Measurements from ENCODE around the gene ASIC1. TPM values are rescaled to one million over a fixed set of nuclear protein-coding genes. Genes with fewer than 3 reads are reported as not detected.

The ASIC1 gene
- total and polyA plus RNA-seq, 2 donors from 2014 or later: 0.99 to 1.6 TPM

DNA sequence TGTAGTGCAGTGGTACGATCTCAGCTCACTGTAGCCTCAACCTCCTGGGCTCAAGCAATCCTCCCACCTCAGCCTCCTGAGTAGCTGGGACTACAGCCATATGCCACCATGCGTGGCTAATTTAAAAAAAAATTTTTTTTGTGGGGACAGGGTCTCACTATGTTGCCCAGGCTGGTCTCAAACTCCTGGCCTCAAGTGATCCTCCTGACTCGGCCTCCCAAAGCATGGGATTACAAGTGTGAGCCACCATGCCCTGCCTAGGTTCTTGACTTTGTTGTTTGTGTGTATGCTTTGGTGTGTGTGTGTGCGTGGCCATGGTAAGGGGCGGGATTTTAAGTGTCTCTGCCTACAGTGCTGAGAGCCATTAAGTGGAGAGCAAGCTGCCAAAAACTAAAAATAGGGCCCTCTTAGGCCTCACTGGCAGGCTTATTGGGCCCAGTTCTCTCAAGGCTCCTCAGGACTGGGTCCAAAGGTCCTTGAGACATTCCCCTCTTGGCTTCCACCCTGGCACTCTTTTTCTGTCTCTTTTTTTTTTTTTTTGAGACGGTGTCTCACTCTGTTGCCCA is 59.7 kb downstream of the ASIC1 start:
- intact Hi-C loops (cut with DNase I): no loop called here
- no peak overlapping the region for H3K27ac ChIP-seq (ENCODE audit: low read depth in 2 of 2, low read length in 2 of 2)
- peaks cover 6 to 23% (median 9%) of the 10 kb centered on the region in 3 donors for H3K36me3 ChIP-seq (ENCODE audit: control insufficient read depth in 2 of 3, insufficient read depth in 3 of 3, low read length in 3 of 3)
- DNase-seq (no peak), FAIRE-seq (no peak)
- TF ChIP-seq, protein P1, sequence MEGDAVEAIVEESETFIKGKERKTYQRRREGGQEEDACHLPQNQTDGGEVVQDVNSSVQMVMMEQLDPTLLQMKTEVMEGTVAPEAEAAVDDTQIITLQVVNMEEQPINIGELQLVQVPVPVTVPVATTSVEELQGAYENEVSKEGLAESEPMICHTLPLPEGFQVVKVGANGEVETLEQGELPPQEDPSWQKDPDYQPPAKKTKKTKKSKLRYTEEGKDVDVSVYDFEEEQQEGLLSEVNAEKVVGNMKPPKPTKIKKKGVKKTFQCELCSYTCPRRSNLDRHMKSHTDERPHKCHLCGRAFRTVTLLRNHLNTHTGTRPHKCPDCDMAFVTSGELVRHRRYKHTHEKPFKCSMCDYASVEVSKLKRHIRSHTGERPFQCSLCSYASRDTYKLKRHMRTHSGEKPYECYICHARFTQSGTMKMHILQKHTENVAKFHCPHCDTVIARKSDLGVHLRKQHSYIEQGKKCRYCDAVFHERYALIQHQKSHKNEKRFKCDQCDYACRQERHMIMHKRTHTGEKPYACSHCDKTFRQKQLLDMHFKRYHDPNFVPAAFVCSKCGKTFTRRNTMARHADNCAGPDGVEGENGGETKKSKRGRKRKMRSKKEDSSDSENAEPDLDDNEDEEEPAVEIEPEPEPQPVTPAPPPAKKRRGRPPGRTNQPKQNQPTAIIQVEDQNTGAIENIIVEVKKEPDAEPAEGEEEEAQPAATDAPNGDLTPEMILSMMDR (IDR thresholded peaks at IDR 0.05; ENCODE audit: borderline replicate concordance, extremely low read depth, insufficient read depth): no peak
- H3K4me3 ChIP-seq (ENCODE audit: low read length in 3 of 3): no peak overlapping the region
- H3K27me3 ChIP-seq (ENCODE audit: control insufficient read depth, insufficient read depth, low read length): no peaks in the 10 kb centered on the region
- H3K9me3 ChIP-seq (ENCODE audit: control insufficient read depth in 2 of 3, insufficient read depth in 1 of 3, low read length in 3 of 3): no peaks in the 10 kb centered on the region
- H3K9ac ChIP-seq (ENCODE audit: low read length in 3 of 3): no peak overlapping the region
- peaks cover 0 to 15% (median 4%) of the 10 kb centered on the region in 3 donors for H3K4me1 ChIP-seq (ENCODE audit: control insufficient read depth in 2 of 3, insufficient read depth in 2 of 3, low read depth in 1 of 3, low read length in 3 of 3)

DNA sequence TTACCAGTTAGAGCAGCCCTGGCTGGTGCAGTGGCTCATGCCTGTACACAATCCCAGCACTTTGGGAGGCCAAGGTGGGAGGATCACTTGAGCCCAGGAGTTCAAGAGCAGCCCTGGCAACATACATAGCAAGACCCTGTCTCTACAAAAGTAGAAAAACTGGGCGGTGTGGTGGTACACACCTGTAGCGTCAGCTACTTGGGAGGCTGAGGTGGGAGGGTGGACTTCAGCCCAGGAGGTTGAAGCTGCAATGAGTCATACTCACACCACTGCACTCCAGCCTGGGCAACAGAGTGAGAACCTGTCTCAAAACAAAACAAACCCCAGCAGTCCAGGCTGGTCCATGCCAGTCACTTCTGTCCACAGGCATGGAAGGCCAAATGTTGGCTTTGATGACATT is 62.0 kb downstream of the ASIC1 start:
- Histone ChIP-seq H3K4me3 (ENCODE audit: low read length in 3 of 3) (no peak overlapping the region), H3K9ac (ENCODE audit: low read length in 3 of 3) (no peak overlapping the region), H3K4me1 (ENCODE audit: control insufficient read depth in 2 of 3, insufficient read depth in 2 of 3, low read depth in 1 of 3, low read length in 3 of 3) (peaks cover 0 to 11% (median 4%) of the 10 kb centered on the region in 3 donors), H3K27ac (ENCODE audit: low read depth in 2 of 2, low read length in 2 of 2) (no peak overlapping the region), H3K9me3 (ENCODE audit: control insufficient read depth in 2 of 3, insufficient read depth in 1 of 3, low read length in 3 of 3) (no peaks in the 10 kb centered on the region), H3K36me3 (ENCODE audit: control insufficient read depth in 2 of 3, insufficient read depth in 3 of 3, low read length in 3 of 3) (peaks cover 8 to 35% (median 20%) of the 10 kb centered on the region in 3 donors), H3K27me3 (ENCODE audit: control insufficient read depth, insufficient read depth, low read length) (no peaks in the 10 kb centered on the region)
- DNase-seq: no peak
- FAIRE-seq: no peak
- intact Hi-C loops (cut with DNase I): no loop called here
- TF ChIP-seq, protein P1 (IDR thresholded peaks at IDR 0.05; ENCODE audit: borderline replicate concordance, extremely low read depth, insufficient read depth): no peak

DNA sequence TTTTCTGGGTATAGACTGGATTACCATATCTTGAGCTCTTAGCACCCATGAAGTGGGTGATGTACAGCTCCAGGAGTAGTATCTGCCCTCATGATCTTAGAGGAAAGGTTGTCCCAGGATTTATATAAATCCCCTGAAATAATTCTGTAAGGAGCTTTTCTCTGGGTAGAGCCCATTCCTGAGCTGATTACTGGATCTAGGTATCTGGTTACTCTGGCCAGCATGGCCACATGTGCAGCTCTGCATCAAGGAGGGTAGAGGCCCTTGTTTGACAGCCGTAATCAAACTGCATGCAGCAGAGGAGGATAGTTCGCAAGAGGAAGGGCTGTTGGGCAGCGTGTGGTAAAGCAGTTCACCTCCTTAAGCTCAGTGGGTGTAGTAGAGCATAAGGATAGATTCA is 63.1 kb downstream of the ASIC1 start:
- Histone ChIP-seq H3K9ac (ENCODE audit: low read length in 3 of 3) (no peak overlapping the region), H3K4me1 (ENCODE audit: control insufficient read depth in 2 of 3, insufficient read depth in 2 of 3, low read depth in 1 of 3, low read length in 3 of 3) (peaks cover 0 to 14% (median 4%) of the 10 kb centered on the region in 3 donors), H3K9me3 (ENCODE audit: control insufficient read depth in 2 of 3, insufficient read depth in 1 of 3, low read length in 3 of 3) (no peaks in the 10 kb centered on the region), H3K4me3 (ENCODE audit: low read length in 3 of 3) (no peak overlapping the region), H3K27me3 (ENCODE audit: control insufficient read depth, insufficient read depth, low read length) (no peaks in the 10 kb centered on the region), H3K27ac (ENCODE audit: low read depth in 2 of 2, low read length in 2 of 2) (no peak overlapping the region), H3K36me3 (ENCODE audit: control insufficient read depth in 2 of 3, insufficient read depth in 3 of 3, low read length in 3 of 3) (peaks cover 8 to 37% (median 20%) of the 10 kb centered on the region in 3 donors)
- no peak for FAIRE-seq
- no peak for DNase-seq
- intact Hi-C loops (cut with DNase I): no loop called here
- TF ChIP-seq, protein P1 (IDR thresholded peaks at IDR 0.05; ENCODE audit: borderline replicate concordance, extremely low read depth, insufficient read depth): no peak

DNA sequence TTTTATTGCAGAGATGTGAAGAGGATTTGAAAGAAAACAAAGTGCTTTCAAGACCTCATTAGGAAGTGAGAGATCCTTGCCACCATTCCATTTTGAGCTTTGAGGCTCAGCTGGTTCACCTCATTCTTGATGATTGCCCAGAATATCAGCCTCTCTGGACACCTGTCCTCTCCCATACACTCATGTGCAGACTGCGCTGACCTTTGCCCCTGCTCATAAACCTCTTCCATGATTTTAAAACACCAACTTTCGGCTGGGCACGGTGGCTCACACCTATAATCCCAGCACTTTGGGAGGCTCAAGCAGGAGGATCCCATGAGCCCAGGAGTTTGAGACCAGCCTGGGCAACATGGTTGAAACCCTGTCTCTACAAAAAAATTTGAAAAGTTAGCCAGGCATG is 63.6 kb downstream of the ASIC1 start:
- DNase-seq (no peak), FAIRE-seq (no peak)
- Histone ChIP-seq H3K27ac (ENCODE audit: low read depth in 2 of 2, low read length in 2 of 2) (no peak overlapping the region), H3K9ac (ENCODE audit: low read length in 3 of 3) (no peak overlapping the region), H3K4me3 (ENCODE audit: low read length in 3 of 3) (no peak overlapping the region), H3K9me3 (ENCODE audit: control insufficient read depth in 2 of 3, insufficient read depth in 1 of 3, low read length in 3 of 3) (no peaks in the 10 kb centered on the region), H3K4me1 (ENCODE audit: control insufficient read depth in 2 of 3, insufficient read depth in 2 of 3, low read depth in 1 of 3, low read length in 3 of 3) (peaks cover 0 to 14% (median 4%) of the 10 kb centered on the region in 3 donors), H3K27me3 (ENCODE audit: control insufficient read depth, insufficient read depth, low read length) (no peaks in the 10 kb centered on the region), H3K36me3 (ENCODE audit: control insufficient read depth in 2 of 3, insufficient read depth in 3 of 3, low read length in 3 of 3) (peaks cover 8 to 37% (median 20%) of the 10 kb centered on the region in 3 donors)
- intact Hi-C loops (cut with DNase I): no loop called here
- TF ChIP-seq, protein P1 (IDR thresholded peaks at IDR 0.05; ENCODE audit: borderline replicate concordance, extremely low read depth, insufficient read depth): no peak
